OCI-LY1 (cell line): ENCODE results near the gene CELSR1.
A peak's percentile ranks its signal among the peaks of the same experiment; 100 is the strongest.

Experiments used
- H2AFZ ChIP-seq: fragments of 200-600 bp; sonication (generic), shearing (Covaris generic); 2 replicates; pipeline ENCODE4 v1.6.0; 2014; ENCODE audit warnings: antibody characterized with exemption, mild to moderate bottlenecking, low read length
- H3F3A ChIP-seq: fragments of 200-600 bp; sonication (generic), shearing (Covaris generic); 2 replicates; pipeline ENCODE4 v1.6.0; 2014; ENCODE audit warnings: mild to moderate bottlenecking, antibody characterized with exemption, low read length, moderate library complexity; ENCODE audit not compliant: insufficient read depth
- H3K27ac ChIP-seq: fragments of 200-600 bp; sonication (generic); 2 replicates; pipeline ENCODE4 v1.5.1; 2014; ENCODE audit warnings: low read length, mixed run types, mild to moderate bottlenecking, low read depth; ENCODE audit not compliant: poor library complexity, severe bottlenecking
- H3K27me3 ChIP-seq: fragments of 200-600 bp; sonication (generic); 2 replicates; pipeline ENCODE4 v1.6.0; 2014; ENCODE audit warnings: antibody characterized with exemption, mild to moderate bottlenecking, low read length, moderate library complexity; ENCODE audit not compliant: insufficient read depth
- H3K36me3 ChIP-seq: fragments of 200-600 bp; sonication (generic); 2 replicates; pipeline ENCODE4 v1.6.1; 2014; ENCODE audit warnings: mild to moderate bottlenecking, antibody characterized with exemption, low read length, moderate library complexity, mixed read lengths; ENCODE audit not compliant: insufficient read depth
- H3K4me1 ChIP-seq: fragments of 200-600 bp; sonication (generic); 2 replicates; pipeline ENCODE4 v1.5.1; 2014; ENCODE audit warnings: mild to moderate bottlenecking, low read length, moderate library complexity; ENCODE audit not compliant: insufficient read depth, severe bottlenecking
- H3K4me2 ChIP-seq: fragments of 200-600 bp; sonication (generic), shearing (Covaris generic); 2 replicates; pipeline ENCODE4 v1.6.1; 2014; ENCODE audit warnings: low read length
- H3K4me3 ChIP-seq: fragments of 200-600 bp; sonication (generic); 2 replicates; pipeline ENCODE4 v1.5.1; 2014; ENCODE audit warnings: low read length, low read depth, mild to moderate bottlenecking, mixed read lengths; ENCODE audit not compliant: poor library complexity, severe bottlenecking
- H3K79me2 ChIP-seq: fragments of 200-600 bp; shearing (Covaris generic); 2 replicates; pipeline ENCODE4 v1.6.1; 2016; ENCODE audit warnings: mixed run types, low read length, mixed read lengths; ENCODE audit not compliant: insufficient read depth
- H3K9ac ChIP-seq: fragments of 200-600 bp; sonication (generic), shearing (Covaris generic); 2 replicates; pipeline ENCODE4 v1.6.1; 2014; ENCODE audit warnings: mild to moderate bottlenecking, low read length, mixed read lengths
- H3K9me2 ChIP-seq: fragments of 200-600 bp; sonication (generic), shearing (Covaris generic); 2 replicates; pipeline ENCODE4 v1.6.1; 2014; ENCODE audit warnings: low read depth, mild to moderate bottlenecking, low read length, mixed read lengths
- H3K9me3 ChIP-seq: fragments of 200-600 bp; shearing (Covaris generic); 2 replicates; pipeline ENCODE4 v1.6.1; 2014; ENCODE audit warnings: low read length, mixed read lengths
- H4K20me1 ChIP-seq: fragments of 200-600 bp; sonication (generic), shearing (Covaris generic); 2 replicates; pipeline ENCODE4 v1.6.0; 2016; ENCODE audit warnings: mild to moderate bottlenecking, low read length; ENCODE audit not compliant: insufficient read depth
- CTCF ChIP-seq: fragments of 200-600 bp; sonication (generic), shearing (Covaris generic); IDR thresholded peaks from 2 replicates; pipeline ENCODE4 v1.5.1; 2017; ENCODE audit warnings: mild to moderate bottlenecking, antibody characterized with exemption, low read length, moderate library complexity, mixed read lengths
- EZH2 ChIP-seq: fragments of 200-600 bp; sonication (generic), shearing (Covaris generic); IDR thresholded peaks from 2 replicates; pipeline ENCODE4 v1.8.0; 2017; ENCODE audit warnings: borderline replicate concordance, mixed run types, mild to moderate bottlenecking, antibody characterized with exemption, low read length, moderate library complexity, mixed read lengths

CELSR1 gene

GRCh38 chr22:46353483-46354105 lies 183.8 kb downstream of the CELSR1 start:
- no peak overlapping the region for H3K4me3 ChIP-seq
- H2AFZ ChIP-seq = no peak overlapping the region
- H3K9me3 ChIP-seq = no peaks in the 10 kb centered on the region
- peaks cover 88% of the 10 kb centered on the region for H3K36me3 ChIP-seq
- H3K9me2 ChIP-seq = no peaks in the 10 kb centered on the region
- peaks cover 11% of the 10 kb centered on the region for H3K4me1 ChIP-seq
- H3K9ac ChIP-seq = no peak overlapping the region
- no peak overlapping the region for H3K4me2 ChIP-seq
- no peak for TF ChIP-seq EZH2
- no peaks in the 10 kb centered on the region for H3K79me2 ChIP-seq
- H3K27me3 ChIP-seq = no peaks in the 10 kb centered on the region
- H4K20me1 ChIP-seq = no peaks in the 10 kb centered on the region
- H3K27ac ChIP-seq = peak overlapping the region; percentile 21
- H3F3A ChIP-seq = no peaks in the 10 kb centered on the region

GRCh38 chr22:46352691-46353386 lies 184.6 kb downstream of the CELSR1 start:
- peak overlapping the region; percentile 21 for H3K27ac ChIP-seq
- no peaks in the 10 kb centered on the region for H3K9me3 ChIP-seq
- no peak overlapping the region for H3K9ac ChIP-seq
- no peak overlapping the region for H2AFZ ChIP-seq
- peaks cover 11% of the 10 kb centered on the region for H3K4me1 ChIP-seq
- H4K20me1 ChIP-seq = no peaks in the 10 kb centered on the region
- no peaks in the 10 kb centered on the region for H3K9me2 ChIP-seq
- H3K4me3 ChIP-seq = no peak overlapping the region
- H3K79me2 ChIP-seq = no peaks in the 10 kb centered on the region
- TF ChIP-seq EZH2 = no peak
- TF ChIP-seq CTCF = no peak
- no peak overlapping the region for H3K4me2 ChIP-seq
- H3K36me3 ChIP-seq = peaks cover 96% of the 10 kb centered on the region
- no peaks in the 10 kb centered on the region for H3F3A ChIP-seq
- no peaks in the 10 kb centered on the region for H3K27me3 ChIP-seq

- Histone ChIP-seq H3K4me3 (no peak overlapping the region), H3K79me2 (no peaks in the 10 kb centered on the region), H3F3A (no peaks in the 10 kb centered on the region), H3K9ac (no peak overlapping the region), H3K9me3 (no peaks in the 10 kb centered on the region), H4K20me1 (no peaks in the 10 kb centered on the region), H2AFZ (no peak overlapping the region), H3K36me3 (peaks cover 97% of the 10 kb centered on the region), H3K27me3 (no peaks in the 10 kb centered on the region), H3K4me1 (peaks cover 11% of the 10 kb centered on the region), H3K4me2 (no peak overlapping the region), H3K27ac (peak overlapping the region; percentile 21), H3K9me2 (no peaks in the 10 kb centered on the region)
- TF ChIP-seq CTCF = no peak
- TF ChIP-seq EZH2 = no peak
Observed at GRCh38 chr22:46352276-46352675, 185.1 kb downstream of the CELSR1 start.

GRCh38 chr22:46351767-46352166 lies 185.7 kb downstream of the CELSR1 start:
- Histone ChIP-seq H3K9ac (no peak overlapping the region), H3K9me2 (no peaks in the 10 kb centered on the region), H3K4me3 (no peak overlapping the region), H3K36me3 (peaks cover 96% of the 10 kb centered on the region), H3K9me3 (no peaks in the 10 kb centered on the region), H3K4me2 (no peak overlapping the region), H2AFZ (no peak overlapping the region), H3K4me1 (peaks cover 11% of the 10 kb centered on the region), H3K27ac (no peak overlapping the region), H3K79me2 (no peaks in the 10 kb centered on the region), H3F3A (no peaks in the 10 kb centered on the region), H3K27me3 (no peaks in the 10 kb centered on the region), H4K20me1 (no peaks in the 10 kb centered on the region)
- TF ChIP-seq CTCF (no peak), EZH2 (no peak)
